Dendritic cell treated with granulocyte-macrophage colony-stimulating factor and Interleukin-4, amounts not matched to agents 40 ng/mL and 50 ng/mL, for 4 days (primary cell): Measurements from ENCODE around the gene HDAC6.
A peak's percentile ranks its signal among the peaks of the same experiment; 100 is the strongest.

Experiments
- H3K27ac Mint-ChIP-seq: one replicate; pipeline ENCODE4 v1.8.0; 2022; ENCODE audit warnings: mild to moderate bottlenecking, mixed read lengths
- H3K27me3 Mint-ChIP-seq: one replicate; pipeline ENCODE4 v1.8.0; 2022; ENCODE audit warnings: mild to moderate bottlenecking, mixed read lengths
- H3K36me3 Mint-ChIP-seq: one replicate; pipeline ENCODE4 v1.8.0; 2022; ENCODE audit warnings: low read depth, mixed read lengths
- H3K4me1 Mint-ChIP-seq: one replicate; pipeline ENCODE4 v1.8.0; 2022; ENCODE audit warnings: low read depth, mixed read lengths
- H3K4me3 Mint-ChIP-seq: one replicate; pipeline ENCODE4 v1.8.0; 2022; ENCODE audit warnings: mild to moderate bottlenecking, moderate library complexity, mixed read lengths
- H3K9me3 Mint-ChIP-seq: one replicate; pipeline ENCODE4 v1.8.0; 2022; ENCODE audit warnings: mixed read lengths
- intact Hi-C: fragments of 100-400 bp; cut with micrococcal nuclease; formaldehyde crosslinking; loops from one replicate; pipeline ENCODE4 v1.15.0; 2022

The HDAC6 gene

GRCh38 chrX:48785186-48785539, 16.7 kb upstream of the HDAC6 start:
- Mint-ChIP-seq H3K27ac (no peak overlapping the region), H3K4me3 (no peak overlapping the region), H3K4me1 (peaks cover 9% of the 10 kb centered on the region), H3K36me3 (no peaks in the 10 kb centered on the region), H3K9me3 (no peaks in the 10 kb centered on the region), H3K27me3 (peaks cover 13% of the 10 kb centered on the region)
- intact Hi-C loops, result no loop called here

- H3K4me1 Mint-ChIP-seq, result peaks cover 15% of the 10 kb centered on the region
- H3K4me3 Mint-ChIP-seq, result no peak overlapping the region
- no peaks in the 10 kb centered on the region for H3K36me3 Mint-ChIP-seq
- H3K27ac Mint-ChIP-seq, result no peak overlapping the region
- intact Hi-C loops, result no loop called here
- H3K27me3 Mint-ChIP-seq, result peaks cover 13% of the 10 kb centered on the region
- no peaks in the 10 kb centered on the region for H3K9me3 Mint-ChIP-seq
Measured at GRCh38 chrX:48785540-48786214, 16.2 kb upstream of the HDAC6 start.

DNA sequence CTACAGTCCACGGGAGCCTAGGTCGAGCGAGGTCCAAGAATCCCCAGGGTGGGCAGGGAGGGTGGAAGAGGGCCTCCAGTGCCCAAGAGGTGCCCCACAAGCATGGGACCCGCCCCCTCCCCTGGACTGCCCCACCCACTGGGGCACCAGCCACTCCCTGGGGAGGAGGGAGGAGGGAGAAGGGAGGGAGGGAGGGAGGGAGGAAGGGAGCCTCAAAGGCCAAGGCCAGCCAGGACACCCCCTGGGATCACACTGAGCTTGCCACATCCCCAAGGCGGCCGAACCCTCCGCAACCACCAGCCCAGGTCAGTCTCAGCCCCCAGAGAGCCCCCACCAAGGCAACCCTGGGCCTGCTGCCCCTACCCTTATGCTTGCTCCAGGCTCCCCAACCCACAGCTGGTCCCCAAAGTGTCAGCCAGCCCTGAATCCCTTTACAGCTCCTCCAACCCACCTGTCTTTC, 15.5 kb upstream of the HDAC6 start, which contains the start of gene GATA1:
GATA1 (plus strand) TSS at position 250 of the 460 bp plus-strand sequence. CDS start 4,520 bp downstream, outside the sequence.
- Mint-ChIP-seq H3K27ac (no peak within 1 kb of the TSS), H3K36me3 (no peaks in the 10 kb centered on the region), H3K4me3 (no peak within 1 kb of the TSS), H3K4me1 (peaks cover 15% of the 10 kb centered on the region), H3K27me3 (peaks cover 13% of the 10 kb centered on the region), H3K9me3 (no peaks in the 10 kb centered on the region)
- intact Hi-C loops, result no loop called here

DNA sequence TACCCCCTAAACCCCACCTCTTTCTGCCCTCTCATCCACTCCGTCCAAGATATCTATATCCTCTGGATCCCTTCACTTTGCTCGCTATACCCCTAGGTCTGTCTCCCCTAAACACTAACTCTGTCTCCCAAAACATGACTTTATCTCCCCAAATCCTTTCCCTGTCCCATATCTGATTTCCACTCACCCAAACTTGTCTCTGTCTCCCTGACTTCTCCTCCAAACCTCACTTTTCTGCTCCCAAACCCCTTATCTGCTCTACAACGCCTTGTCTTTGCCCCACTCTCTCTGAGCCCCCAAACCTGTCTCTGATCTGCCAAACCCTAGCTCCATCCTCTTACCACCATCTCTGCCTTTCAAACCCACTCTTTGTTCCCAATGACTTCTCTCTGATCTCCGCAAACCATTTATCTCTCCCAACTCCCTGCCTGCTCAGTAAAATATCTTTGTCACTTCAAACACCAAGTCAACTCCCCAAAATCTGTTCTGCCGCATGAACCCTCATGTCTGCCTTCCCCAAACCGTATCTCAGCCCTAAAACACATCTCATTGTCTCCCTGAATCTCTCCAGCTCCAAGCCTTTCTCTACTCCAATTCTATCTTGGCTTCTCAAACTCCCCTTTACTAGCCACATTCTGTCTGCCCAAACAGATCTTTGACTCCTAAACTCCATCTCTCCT, 14.9 kb upstream of the HDAC6 start:
- Mint-ChIP-seq H3K4me3 (no peak overlapping the region), H3K9me3 (no peaks in the 10 kb centered on the region), H3K36me3 (no peaks in the 10 kb centered on the region), H3K27me3 (peaks cover 13% of the 10 kb centered on the region), H3K27ac (no peak overlapping the region), H3K4me1 (peaks cover 15% of the 10 kb centered on the region)
- intact Hi-C loops, result no loop called here

- intact Hi-C loops, result no loop called here
- Mint-ChIP-seq H3K9me3 (no peaks in the 10 kb centered on the region), H3K27ac (no peak overlapping the region), H3K4me1 (peaks cover 15% of the 10 kb centered on the region), H3K36me3 (no peaks in the 10 kb centered on the region), H3K4me3 (no peak overlapping the region), H3K27me3 (peaks cover 13% of the 10 kb centered on the region)
Measured at GRCh38 chrX:48787505-48788443, 14.1 kb upstream of the HDAC6 start.

- H3K36me3 Mint-ChIP-seq, result no peaks in the 10 kb centered on the region
- peaks cover 13% of the 10 kb centered on the region for H3K27me3 Mint-ChIP-seq
- intact Hi-C loops, result no loop called here
- H3K4me1 Mint-ChIP-seq, result peaks cover 15% of the 10 kb centered on the region
- H3K9me3 Mint-ChIP-seq, result no peaks in the 10 kb centered on the region
- H3K4me3 Mint-ChIP-seq, result no peak overlapping the region
- H3K27ac Mint-ChIP-seq, result no peak overlapping the region
Measured at GRCh38 chrX:48789366-48790220, 12.3 kb upstream of the HDAC6 start.

DNA sequence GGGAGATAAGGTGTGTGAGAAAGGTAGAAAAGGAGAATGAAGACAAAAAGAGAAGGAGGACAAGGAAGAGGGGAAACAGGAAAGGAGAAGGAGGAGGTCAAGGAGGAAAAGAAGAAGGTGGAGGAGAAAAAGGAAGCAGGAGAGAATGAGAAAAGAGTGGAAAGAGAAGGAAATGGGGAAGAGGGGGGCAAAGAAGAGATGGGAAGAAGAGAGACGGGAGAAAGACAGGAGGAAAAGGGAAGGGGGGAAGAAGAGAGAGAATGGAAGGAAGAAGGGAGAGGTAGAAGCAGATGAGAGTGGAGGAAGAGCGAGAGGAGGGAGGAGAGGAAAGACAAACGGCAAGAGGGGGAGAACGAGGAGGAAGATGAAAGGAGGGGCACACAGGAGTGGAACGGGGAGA, 11.4 kb upstream of the HDAC6 start:
- Mint-ChIP-seq H3K4me3 (no peak overlapping the region), H3K4me1 (peaks cover 15% of the 10 kb centered on the region), H3K27ac (no peak overlapping the region), H3K9me3 (no peaks in the 10 kb centered on the region), H3K27me3 (peaks cover 11% of the 10 kb centered on the region), H3K36me3 (no peaks in the 10 kb centered on the region)
- intact Hi-C loops, result no loop called here

DNA sequence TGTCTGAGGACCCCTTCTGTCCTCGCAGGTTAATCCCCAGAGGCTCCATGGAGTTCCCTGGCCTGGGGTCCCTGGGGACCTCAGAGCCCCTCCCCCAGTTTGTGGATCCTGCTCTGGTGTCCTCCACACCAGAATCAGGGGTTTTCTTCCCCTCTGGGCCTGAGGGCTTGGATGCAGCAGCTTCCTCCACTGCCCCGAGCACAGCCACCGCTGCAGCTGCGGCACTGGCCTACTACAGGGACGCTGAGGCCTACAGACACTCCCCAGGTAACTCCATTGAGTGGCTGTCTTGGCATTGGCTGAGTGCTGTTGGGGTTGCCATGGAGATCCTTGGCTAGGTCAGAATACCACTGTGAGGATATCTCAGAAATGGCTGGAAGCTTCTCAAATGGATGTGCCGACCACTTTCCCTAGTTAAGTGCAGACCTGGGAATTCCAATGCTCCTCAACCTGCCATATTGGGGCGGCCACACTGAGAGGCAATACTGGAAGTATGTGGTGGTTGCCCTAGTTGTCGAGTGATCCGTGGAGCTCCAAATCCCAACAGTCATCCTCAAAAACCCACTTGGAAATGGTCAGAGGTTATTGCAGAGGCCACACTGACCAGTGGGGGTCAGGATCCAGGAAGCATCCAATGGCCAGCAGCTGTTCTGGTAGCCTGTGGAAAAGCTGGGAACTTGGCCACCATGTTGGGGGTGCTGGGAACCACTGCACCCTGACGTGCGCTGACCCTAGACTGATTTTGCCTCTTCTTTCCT, 10.6 kb upstream of the HDAC6 start:
- H3K27ac Mint-ChIP-seq, result no peak overlapping the region
- H3K4me1 Mint-ChIP-seq, result peaks cover 15% of the 10 kb centered on the region
- H3K36me3 Mint-ChIP-seq, result no peaks in the 10 kb centered on the region
- H3K9me3 Mint-ChIP-seq, result no peaks in the 10 kb centered on the region
- peaks cover 11% of the 10 kb centered on the region for H3K27me3 Mint-ChIP-seq
- no peak overlapping the region for H3K4me3 Mint-ChIP-seq
- intact Hi-C loops, result no loop called here

GRCh38 chrX:48792219-48792618, 9.6 kb upstream of the HDAC6 start:
- H3K4me1 Mint-ChIP-seq, result peaks cover 15% of the 10 kb centered on the region
- intact Hi-C loops, result no loop called here
- H3K27ac Mint-ChIP-seq, result no peak overlapping the region
- peaks cover 5% of the 10 kb centered on the region for H3K27me3 Mint-ChIP-seq
- no peak overlapping the region for H3K4me3 Mint-ChIP-seq
- H3K9me3 Mint-ChIP-seq, result no peaks in the 10 kb centered on the region
- no peaks in the 10 kb centered on the region for H3K36me3 Mint-ChIP-seq

DNA sequence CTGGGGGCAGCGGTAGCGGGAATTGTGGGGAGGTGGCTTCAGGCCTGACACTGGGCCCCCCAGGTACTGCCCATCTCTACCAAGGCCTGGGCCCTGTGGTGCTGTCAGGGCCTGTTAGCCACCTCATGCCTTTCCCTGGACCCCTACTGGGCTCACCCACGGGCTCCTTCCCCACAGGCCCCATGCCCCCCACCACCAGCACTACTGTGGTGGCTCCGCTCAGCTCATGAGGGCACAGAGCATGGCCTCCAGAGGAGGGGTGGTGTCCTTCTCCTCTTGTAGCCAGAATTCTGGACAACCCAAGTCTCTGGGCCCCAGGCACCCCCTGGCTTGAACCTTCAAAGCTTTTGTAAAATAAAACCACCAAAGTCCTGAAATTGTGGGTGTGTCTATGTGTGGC, 7.9 kb upstream of the HDAC6 start:
- Mint-ChIP-seq H3K4me1 (peaks cover 15% of the 10 kb centered on the region), H3K27ac (no peak overlapping the region), H3K27me3 (no peaks in the 10 kb centered on the region), H3K9me3 (no peaks in the 10 kb centered on the region), H3K36me3 (no peaks in the 10 kb centered on the region), H3K4me3 (no peak overlapping the region)
- intact Hi-C loops, result no loop called here

DNA sequence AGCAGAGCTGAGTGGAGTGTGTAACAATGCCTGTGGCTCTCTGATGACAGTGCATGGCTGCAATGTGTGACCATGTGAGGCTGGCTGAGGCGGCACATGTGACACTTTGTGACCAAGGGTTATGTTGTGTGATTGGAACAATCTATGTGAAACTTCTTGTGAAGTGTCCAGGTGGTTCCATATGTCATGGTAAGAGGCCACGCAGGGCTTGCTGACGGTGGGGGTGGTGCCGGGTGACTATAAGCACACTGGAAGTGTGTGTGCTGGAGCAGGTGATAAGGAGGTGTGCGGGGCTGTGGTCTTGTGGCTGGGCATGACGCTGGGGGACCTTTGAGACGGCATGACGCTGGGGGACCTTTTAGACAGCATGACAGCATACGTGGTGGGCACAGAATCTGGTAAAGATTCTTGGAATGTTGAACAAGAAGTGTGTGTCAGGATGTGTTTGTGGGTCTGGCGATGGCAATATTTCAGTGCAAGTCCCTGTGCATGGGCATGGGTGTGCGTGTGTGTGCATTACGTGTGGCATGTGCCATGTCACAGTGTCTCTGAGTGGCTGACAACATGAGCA, 7.4 kb upstream of the HDAC6 start:
- Mint-ChIP-seq H3K36me3 (no peaks in the 10 kb centered on the region), H3K27ac (peak overlapping the region; percentile 15), H3K4me3 (no peak overlapping the region), H3K27me3 (no peaks in the 10 kb centered on the region), H3K4me1 (peaks cover 12% of the 10 kb centered on the region), H3K9me3 (no peaks in the 10 kb centered on the region)
- intact Hi-C loops, result no loop called here

DNA sequence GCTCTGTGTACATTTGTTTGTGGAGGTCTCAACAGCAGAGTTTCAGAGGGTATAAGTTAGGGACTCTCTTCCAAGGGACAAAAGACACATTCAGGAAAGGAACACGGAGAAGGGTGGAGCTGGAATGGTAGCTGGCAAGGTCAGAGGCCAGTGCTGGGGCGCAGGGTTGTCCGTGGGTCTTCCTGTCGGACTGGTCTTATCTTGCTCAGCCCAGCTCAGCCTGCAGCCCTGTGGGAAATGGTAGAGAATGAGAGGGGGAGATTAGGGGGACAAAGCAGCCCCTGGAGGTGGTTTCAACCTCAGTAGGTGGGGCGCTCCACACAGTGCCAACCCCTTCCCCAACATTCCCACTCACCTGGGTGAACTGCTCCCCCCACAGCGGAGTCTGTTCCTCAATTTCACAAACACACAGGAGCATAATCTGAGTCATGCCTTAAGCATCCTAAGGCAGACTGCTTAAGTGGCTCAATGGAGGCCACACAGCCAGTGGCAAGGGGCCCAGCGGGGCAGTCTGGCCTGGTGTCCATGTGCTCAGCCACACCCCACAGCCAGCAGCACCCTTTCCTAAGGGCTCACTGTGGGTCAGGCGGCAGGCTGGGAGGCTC, 6.9 kb upstream of the HDAC6 start:
- H3K4me1 Mint-ChIP-seq, result peaks cover 7% of the 10 kb centered on the region
- H3K27me3 Mint-ChIP-seq, result no peaks in the 10 kb centered on the region
- H3K9me3 Mint-ChIP-seq, result no peaks in the 10 kb centered on the region
- H3K4me3 Mint-ChIP-seq, result no peak overlapping the region
- H3K27ac Mint-ChIP-seq, result peak overlapping the region; percentile 15
- no peaks in the 10 kb centered on the region for H3K36me3 Mint-ChIP-seq
- intact Hi-C loops, result no loop called here
